ENCODE data around the gene ODC1.

DNA sequence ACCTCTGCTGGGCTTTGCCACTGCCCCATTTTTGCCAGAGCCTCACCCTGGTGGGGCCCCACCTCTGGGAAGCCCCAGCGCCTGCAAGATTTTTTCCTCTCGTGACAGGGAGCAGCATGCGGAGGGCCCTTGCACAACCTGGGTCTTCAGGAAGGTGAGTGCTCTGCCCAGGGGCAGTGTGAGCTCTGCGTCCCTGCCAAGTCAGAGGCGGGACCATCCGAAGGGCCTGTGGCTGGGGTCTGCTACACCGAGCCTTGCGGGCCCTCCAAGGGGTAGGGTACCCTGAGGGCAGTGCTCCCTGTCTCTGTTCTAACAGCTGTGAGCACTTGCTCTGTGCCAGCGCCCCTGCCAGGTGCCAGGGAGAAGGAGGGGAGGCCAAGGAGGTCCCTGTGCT is 5.8 kb upstream of the ODC1 start:
- TF ChIP-seq NFRKB (IDR thresholded peaks at IDR 0.05) (no peak), FOXM1 (IDR thresholded peaks at IDR 0.05; ENCODE audit: borderline replicate concordance) (no peak), ARNT (IDR thresholded peaks at IDR 0.05) (no peak), L3MBTL2 (conservative IDR thresholded peaks at IDR 0.05) (no peak), SP1 (IDR thresholded peaks at IDR 0.05) (no peak), TARDBP (IDR thresholded peaks at IDR 0.05) (no peak), SUZ12 (IDR thresholded peaks at IDR 0.05) (no peak), FOXK2 (IDR thresholded peaks at IDR 0.05) (no peak), ZNF384 (IDR thresholded peaks at IDR 0.05) (no peak), FOXA1 (IDR thresholded peaks at IDR 0.05) (no peak)

Data from HEK293T (cell line).